Glomerular visceral epithelial cell (primary cell): Measurements from ENCODE around the gene RUNX2.
A peak's percentile ranks its signal among the peaks of the same experiment; 100 is the strongest.
"Not testable (repeated sequence)": the region's sequence is repeated elsewhere in the genome, so short reads cannot be mapped to it uniquely, and the experiment has no call there.

Experiments
- DNase-seq: peaks from one replicate; pipeline ENCODE4 v3.0.0-alpha.2; 2016; ENCODE audit errors: extremely low spot score

RUNX2 gene

GRCh38 chr6:45647341-45648261 is 319.5 kb downstream of the RUNX2 start:
- DNase-seq = peak; percentile 63

GRCh38 chr6:45648262-45648620 is 320.1 kb downstream of the RUNX2 start:
- no peak for DNase-seq

- DNase-seq = peak; percentile 96
Measured at GRCh38 chr6:45650524-45651135, 322.5 kb downstream of the RUNX2 start.

- no peak for DNase-seq
Measured at GRCh38 chr6:45651301-45651700, 323.2 kb downstream of the RUNX2 start.

- no peak for DNase-seq
Measured at GRCh38 chr6:45652416-45652815, 324.3 kb downstream of the RUNX2 start.

- no peak for DNase-seq
Measured at GRCh38 chr6:45653117-45653883, 325.2 kb downstream of the RUNX2 start.

GRCh38 chr6:45654673-45655072 is 326.5 kb downstream of the RUNX2 start:
- DNase-seq = peak; percentile 80

- peak; percentile 99 for DNase-seq
Measured at GRCh38 chr6:45655745-45656476, 327.8 kb downstream of the RUNX2 start.

GRCh38 chr6:45657226-45657625 is 329.1 kb downstream of the RUNX2 start:
- peak; percentile 88 for DNase-seq

- no peak for DNase-seq
Measured at GRCh38 chr6:45658400-45658799, 330.3 kb downstream of the RUNX2 start.

- DNase-seq = peak; percentile 27
Measured at GRCh38 chr6:45658958-45659357, 330.8 kb downstream of the RUNX2 start.

- peak; percentile 98 for DNase-seq
Measured at GRCh38 chr6:45661661-45662060, 333.5 kb downstream of the RUNX2 start.

- no peak for DNase-seq
Measured at GRCh38 chr6:45663251-45664221, 335.4 kb downstream of the RUNX2 start.

GRCh38 chr6:45664707-45665106 is 336.6 kb downstream of the RUNX2 start:
- no peak for DNase-seq

GRCh38 chr6:45665859-45666258 is 337.7 kb downstream of the RUNX2 start:
- no peak for DNase-seq

GRCh38 chr6:45666846-45667245 is 338.7 kb downstream of the RUNX2 start:
- DNase-seq = no peak

GRCh38 chr6:45667300-45667699 is 339.2 kb downstream of the RUNX2 start:
- DNase-seq = no peak

- no peak for DNase-seq
Measured at GRCh38 chr6:45667766-45668165, 339.6 kb downstream of the RUNX2 start.

- no peak for DNase-seq
Measured at GRCh38 chr6:45668705-45669104, 340.6 kb downstream of the RUNX2 start.

- not testable (repeated sequence) for DNase-seq
Measured at GRCh38 chr6:45673167-45673566, 345.0 kb downstream of the RUNX2 start.

GRCh38 chr6:45675166-45675565 is 347.0 kb downstream of the RUNX2 start:
- not testable (repeated sequence) for DNase-seq
